Vagina (tissue), 2 donors: ENCODE measurements around the gene SRPK3.

ENCODE experiments used
- CTCF ChIP-seq, 3 experiments: fragments of 450-650 bp in 2 of 3; fragments of 200-600 bp in 1 of 3; sonication (generic) in 1 of 3; IDR thresholded peaks; one replicate each; pipeline ENCODE4 v1.5.1; 2017 to 2019; ENCODE audit warnings: antibody characterized with exemption in 3 of 3, mild to moderate bottlenecking in 2 of 3, moderate library complexity in 2 of 3
- POLR2AphosphoS5 ChIP-seq, 2 donors: sonication (generic); formaldehyde crosslinking; IDR thresholded peaks; one replicate each; pipeline ENCODE4 v1.9.0; 2017; ENCODE audit warnings: antibody characterized with exemption in 2 of 2, mild to moderate bottlenecking in 2 of 2, low read depth in 1 of 2; ENCODE audit not compliant: insufficient read depth in 1 of 2

GRCh38 chrX:153803211-153804099 lies 22.6 kb downstream of the SRPK3 start:
- TF ChIP-seq CTCF (IDR thresholded peaks at IDR 0.05): no peak
- TF ChIP-seq POLR2AphosphoS5 (IDR thresholded peaks at IDR 0.05; ENCODE audit: insufficient read depth in 1 of 2, low read depth in 1 of 2): no peak
